SIG-M5 (cell line): Measurements from ENCODE around the gene NUTM2E.
"Not testable (repeated sequence)": the region's sequence is repeated elsewhere in the genome, so short reads cannot be mapped to it uniquely, and the experiment has no call there.

Experiments
- DNase-seq: peaks from one replicate; lab custom pipeline; 2025; lab: John Stamatoyannopoulos, UW

The NUTM2E gene

DNA sequence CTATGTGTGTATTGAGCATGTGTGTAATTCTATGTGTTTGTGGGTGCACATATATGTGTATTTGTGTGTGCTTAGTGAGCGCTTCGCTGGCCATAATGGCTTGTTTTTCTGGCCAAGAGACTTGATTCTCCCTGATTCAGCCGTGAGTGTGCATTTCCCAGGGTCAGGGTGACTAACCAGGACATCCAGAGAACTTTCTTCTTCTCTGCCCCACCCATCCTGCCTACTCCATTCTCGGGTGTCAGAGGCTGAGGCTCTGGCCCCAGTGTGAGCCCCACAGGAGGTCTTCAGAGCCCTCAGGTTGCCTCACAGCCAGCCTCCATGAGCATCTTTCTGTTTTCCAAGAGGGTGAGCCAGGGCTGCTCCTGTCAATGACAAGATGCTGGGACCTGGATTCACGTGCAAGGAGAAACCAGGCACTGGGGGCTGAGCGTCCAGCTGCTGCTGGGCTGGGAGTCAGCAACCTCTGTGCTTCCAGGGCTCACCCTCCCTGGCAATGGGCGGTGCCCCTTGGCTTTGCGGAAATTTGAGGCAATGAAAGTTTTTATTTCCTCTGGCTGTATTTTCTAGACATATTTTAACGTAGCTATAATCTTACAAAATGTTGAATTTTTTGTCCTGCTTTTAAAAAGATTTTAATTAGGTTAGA lies 40.5 kb downstream of the NUTM2E start:
- DNase-seq: not testable (repeated sequence)

- not testable (repeated sequence) for DNase-seq
Measured at GRCh38 chr10:79868023-79868422, 41.5 kb downstream of the NUTM2E start.

DNA sequence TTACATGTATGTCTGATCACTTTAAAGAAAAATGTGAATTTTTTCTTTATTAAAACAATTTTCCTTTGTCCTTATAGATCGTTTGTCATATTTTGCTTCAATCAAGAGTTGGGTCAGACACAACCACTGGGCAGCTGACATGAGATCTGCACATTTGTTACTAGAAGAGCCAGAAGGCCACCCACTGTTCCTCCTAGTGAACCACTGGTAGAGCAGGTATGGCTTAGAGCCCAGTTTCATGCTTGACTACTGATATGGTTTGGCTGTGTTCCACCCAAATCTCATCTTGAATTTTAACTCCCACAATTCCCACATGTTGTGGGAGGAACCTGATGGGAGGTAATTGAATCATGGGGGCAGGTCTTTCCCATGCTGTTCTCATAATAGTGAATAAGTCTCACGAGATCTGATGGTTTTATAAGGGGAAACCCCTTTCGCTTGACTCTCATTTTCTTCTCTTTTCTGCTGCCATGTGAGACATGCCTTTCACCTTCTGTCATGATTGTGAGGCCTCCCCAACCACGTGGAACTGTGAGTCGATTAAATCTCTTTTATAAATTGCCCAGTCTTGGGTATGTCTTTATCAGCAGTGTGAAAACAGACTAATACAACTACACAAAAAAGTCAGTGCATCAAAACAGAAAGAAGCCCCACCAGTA lies 43.0 kb downstream of the NUTM2E start:
- DNase-seq: not testable (repeated sequence)

DNA sequence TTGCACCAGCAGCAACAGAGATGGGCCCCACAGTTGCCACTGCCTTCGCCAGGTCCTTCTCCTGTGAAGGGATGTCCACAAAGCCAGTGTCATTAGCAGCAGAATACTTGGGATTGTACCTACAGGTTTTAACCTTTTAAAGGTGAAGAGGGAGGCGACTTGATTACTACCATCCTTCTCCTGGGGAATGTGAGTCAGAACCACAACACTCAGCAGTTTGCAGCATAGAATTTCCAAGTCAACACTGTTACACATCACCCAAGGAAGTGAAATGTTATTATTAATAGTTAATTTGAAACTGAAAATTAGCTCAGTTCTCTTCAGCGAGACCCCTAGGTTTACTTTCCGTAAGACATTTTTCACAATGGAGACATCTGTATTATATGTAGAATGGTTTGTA lies 45.2 kb downstream of the NUTM2E start:
- DNase-seq: not testable (repeated sequence)
